ENCODE data around the gene CCDC188.

GRCh38 chr22:20180640-20181039 is 29.8 kb upstream of the CCDC188 start:
- TF ChIP-seq CTCF (conservative IDR thresholded peaks at IDR 0.05; ENCODE audit: low read depth, low read length): no peak
- no peak for TF ChIP-seq EZH2 (IDR thresholded peaks at IDR 0.05; ENCODE audit: low read length, unreplicated experiment)
- no peak for TF ChIP-seq EZH2phosphoT487 (IDR thresholded peaks at IDR 0.05; ENCODE audit: borderline replicate concordance, low read length)

Measured in PC-3 (cell line).